Measurements from ENCODE around the gene RCSD1. TPM values are rescaled to one million over a fixed set of nuclear protein-coding genes. Genes with fewer than 3 reads are reported as not detected.

Gene RCSD1
- total RNA-seq, 1 experiment from 2014 or later, result 0.50 TPM

DNA sequence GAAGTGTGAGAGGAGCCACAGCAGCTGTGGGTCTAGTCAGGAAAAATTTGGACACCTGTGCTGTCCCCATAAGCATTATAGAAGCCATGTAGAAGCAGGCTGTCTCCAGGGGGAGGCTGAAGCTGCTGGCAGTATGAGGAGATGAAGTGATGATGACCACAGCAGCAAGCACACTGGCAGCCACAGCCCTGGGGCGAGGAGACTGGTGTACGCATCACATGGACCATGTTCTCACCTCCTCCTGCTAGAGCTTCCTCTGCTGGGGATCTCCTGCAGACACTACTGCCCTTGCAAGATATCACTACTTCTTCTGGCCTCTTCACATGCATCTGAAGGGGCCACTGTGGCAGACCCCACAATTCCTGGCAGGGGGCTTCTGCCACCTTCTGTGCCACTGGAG, 42.7 kb upstream of the RCSD1 start:
- H3K36me3 Mint-ChIP-seq, result peaks cover 4% of the 10 kb centered on the region; the same call in 1 of the 2 replicates
- POLR2A ChIA-PET, result no interaction called here

DNA sequence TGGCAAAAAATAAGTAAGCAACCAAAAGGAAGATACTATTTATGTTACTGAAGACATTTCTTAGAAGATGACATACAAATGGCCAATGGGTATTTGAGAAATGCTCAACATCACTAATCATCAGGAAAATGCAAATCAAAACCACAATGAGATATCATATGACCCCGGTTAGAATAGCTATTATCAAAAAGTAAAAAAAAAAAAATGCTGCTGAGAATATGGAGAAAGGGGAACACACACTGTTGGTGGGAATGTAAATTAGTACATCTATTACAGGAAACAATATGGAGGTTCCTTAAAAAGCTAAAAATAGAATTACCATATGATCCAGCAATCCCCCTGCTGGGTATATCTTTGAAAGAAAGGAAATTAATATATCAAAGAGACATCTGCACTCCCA, 42.2 kb upstream of the RCSD1 start:
- peaks cover 21% of the 10 kb centered on the region for H3K9me3 Mint-ChIP-seq
- ATAC-seq, result no peak
- ChIA-PET POLR2A (no interaction called here), CTCF (no interaction called here)
- H3K4me1 Mint-ChIP-seq, result no peaks in the 10 kb centered on the region
- no peaks in the 10 kb centered on the region for H3K27me3 Mint-ChIP-seq (ENCODE audit: low read depth)
- peaks cover 4% of the 10 kb centered on the region; the same call in 1 of the 2 replicates for H3K36me3 Mint-ChIP-seq
- TF ChIP-seq, protein P1, sequence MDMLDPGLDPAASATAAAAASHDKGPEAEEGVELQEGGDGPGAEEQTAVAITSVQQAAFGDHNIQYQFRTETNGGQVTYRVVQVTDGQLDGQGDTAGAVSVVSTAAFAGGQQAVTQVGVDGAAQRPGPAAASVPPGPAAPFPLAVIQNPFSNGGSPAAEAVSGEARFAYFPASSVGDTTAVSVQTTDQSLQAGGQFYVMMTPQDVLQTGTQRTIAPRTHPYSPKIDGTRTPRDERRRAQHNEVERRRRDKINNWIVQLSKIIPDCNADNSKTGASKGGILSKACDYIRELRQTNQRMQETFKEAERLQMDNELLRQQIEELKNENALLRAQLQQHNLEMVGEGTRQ (CRISPR knock-in tag; IDR thresholded peaks at IDR 0.05), result no peak
- TF ChIP-seq, protein P2, sequence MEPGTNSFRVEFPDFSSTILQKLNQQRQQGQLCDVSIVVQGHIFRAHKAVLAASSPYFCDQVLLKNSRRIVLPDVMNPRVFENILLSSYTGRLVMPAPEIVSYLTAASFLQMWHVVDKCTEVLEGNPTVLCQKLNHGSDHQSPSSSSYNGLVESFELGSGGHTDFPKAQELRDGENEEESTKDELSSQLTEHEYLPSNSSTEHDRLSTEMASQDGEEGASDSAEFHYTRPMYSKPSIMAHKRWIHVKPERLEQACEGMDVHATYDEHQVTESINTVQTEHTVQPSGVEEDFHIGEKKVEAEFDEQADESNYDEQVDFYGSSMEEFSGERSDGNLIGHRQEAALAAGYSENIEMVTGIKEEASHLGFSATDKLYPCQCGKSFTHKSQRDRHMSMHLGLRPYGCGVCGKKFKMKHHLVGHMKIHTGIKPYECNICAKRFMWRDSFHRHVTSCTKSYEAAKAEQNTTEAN (CRISPR knock-in tag; IDR thresholded peaks at IDR 0.05), result no peak
- no peak for TF ChIP-seq NFYB (CRISPR knock-in tag; conservative IDR thresholded peaks at IDR 0.05; ENCODE audit: low read depth)
- no peak for TF ChIP-seq CBFB (CRISPR knock-in tag; IDR thresholded peaks at IDR 0.05; ENCODE audit: low read depth)
- TF ChIP-seq, protein P3, sequence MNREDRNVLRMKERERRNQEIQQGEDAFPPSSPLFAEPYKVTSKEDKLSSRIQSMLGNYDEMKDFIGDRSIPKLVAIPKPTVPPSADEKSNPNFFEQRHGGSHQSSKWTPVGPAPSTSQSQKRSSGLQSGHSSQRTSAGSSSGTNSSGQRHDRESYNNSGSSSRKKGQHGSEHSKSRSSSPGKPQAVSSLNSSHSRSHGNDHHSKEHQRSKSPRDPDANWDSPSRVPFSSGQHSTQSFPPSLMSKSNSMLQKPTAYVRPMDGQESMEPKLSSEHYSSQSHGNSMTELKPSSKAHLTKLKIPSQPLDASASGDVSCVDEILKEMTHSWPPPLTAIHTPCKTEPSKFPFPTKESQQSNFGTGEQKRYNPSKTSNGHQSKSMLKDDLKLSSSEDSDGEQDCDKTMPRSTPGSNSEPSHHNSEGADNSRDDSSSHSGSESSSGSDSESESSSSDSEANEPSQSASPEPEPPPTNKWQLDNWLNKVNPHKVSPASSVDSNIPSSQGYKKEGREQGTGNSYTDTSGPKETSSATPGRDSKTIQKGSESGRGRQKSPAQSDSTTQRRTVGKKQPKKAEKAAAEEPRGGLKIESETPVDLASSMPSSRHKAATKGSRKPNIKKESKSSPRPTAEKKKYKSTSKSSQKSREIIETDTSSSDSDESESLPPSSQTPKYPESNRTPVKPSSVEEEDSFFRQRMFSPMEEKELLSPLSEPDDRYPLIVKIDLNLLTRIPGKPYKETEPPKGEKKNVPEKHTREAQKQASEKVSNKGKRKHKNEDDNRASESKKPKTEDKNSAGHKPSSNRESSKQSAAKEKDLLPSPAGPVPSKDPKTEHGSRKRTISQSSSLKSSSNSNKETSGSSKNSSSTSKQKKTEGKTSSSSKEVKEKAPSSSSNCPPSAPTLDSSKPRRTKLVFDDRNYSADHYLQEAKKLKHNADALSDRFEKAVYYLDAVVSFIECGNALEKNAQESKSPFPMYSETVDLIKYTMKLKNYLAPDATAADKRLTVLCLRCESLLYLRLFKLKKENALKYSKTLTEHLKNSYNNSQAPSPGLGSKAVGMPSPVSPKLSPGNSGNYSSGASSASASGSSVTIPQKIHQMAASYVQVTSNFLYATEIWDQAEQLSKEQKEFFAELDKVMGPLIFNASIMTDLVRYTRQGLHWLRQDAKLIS (CRISPR knock-in tag; IDR thresholded peaks at IDR 0.05; ENCODE audit: borderline replicate concordance), result no peak
- TF ChIP-seq, protein P4, sequence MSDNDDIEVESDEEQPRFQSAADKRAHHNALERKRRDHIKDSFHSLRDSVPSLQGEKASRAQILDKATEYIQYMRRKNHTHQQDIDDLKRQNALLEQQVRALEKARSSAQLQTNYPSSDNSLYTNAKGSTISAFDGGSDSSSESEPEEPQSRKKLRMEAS (CRISPR knock-in tag; IDR thresholded peaks at IDR 0.05), result no peak
- no peak for TF ChIP-seq ZNF396 (CRISPR knock-in tag; IDR thresholded peaks at IDR 0.05; ENCODE audit: borderline replicate concordance)
- no peak for TF ChIP-seq ZNF219 (CRISPR knock-in tag; IDR thresholded peaks at IDR 0.05; ENCODE audit: borderline replicate concordance)
- TF ChIP-seq ZNF138 (CRISPR knock-in tag; conservative IDR thresholded peaks at IDR 0.05), result no peak
- no peak for TF ChIP-seq SMAD4 (CRISPR knock-in tag; IDR thresholded peaks at IDR 0.05)
- TF ChIP-seq FOXK1 (CRISPR knock-in tag; IDR thresholded peaks at IDR 0.05), result no peak
- H3K4me3 Mint-ChIP-seq, result no peak overlapping the region
- no peak for DNase-seq (ENCODE audit: low spot score)
- no peak overlapping the region for H3K27ac Mint-ChIP-seq

More for the DNA sequence above, 42.7 kb upstream of the RCSD1 start:
- DNase-seq (ENCODE audit: low spot score) (no peak), ATAC-seq (no peak)
- Mint-ChIP-seq H3K27ac (no peak overlapping the region), H3K27me3 (ENCODE audit: low read depth) (no peaks in the 10 kb centered on the region), H3K4me3 (no peak overlapping the region), H3K4me1 (no peaks in the 10 kb centered on the region), H3K9me3 (peaks cover 18% of the 10 kb centered on the region)
- CTCF ChIA-PET, result no interaction called here
- TF ChIP-seq, protein P5, sequence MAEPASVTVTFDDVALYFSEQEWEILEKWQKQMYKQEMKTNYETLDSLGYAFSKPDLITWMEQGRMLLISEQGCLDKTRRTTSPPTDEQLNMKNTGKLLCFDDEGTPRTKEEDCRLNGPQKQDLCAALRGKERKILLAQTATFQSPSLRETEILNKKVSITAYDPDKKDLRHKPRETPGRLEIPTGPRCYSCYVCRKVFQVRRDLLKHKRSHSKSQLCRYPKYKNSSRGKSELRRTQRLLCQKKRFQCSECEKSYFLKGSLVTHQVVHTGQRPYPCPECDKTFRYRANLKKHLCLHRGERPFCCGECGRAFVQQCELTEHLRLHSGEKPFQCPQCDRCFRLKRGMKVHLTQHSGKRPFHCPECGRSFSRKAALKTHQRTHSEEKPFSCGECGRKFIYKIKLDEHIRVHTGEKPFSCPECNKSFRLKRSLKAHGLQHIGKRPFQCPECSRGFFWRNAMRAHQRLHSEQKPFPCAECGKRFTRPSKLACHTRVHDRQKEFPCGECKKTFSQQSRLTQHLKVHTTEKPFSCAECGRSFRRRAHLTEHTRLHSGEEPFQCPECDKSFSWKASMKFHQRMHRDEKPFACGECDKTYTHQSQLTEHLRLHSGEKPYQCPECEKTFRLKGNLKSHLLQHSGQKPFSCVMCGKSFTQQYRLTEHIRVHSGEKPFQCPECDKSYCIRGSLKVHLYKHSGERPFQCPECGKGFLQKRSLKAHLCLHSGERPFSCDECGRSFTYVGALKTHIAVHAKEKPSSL (CRISPR knock-in tag; conservative IDR thresholded peaks at IDR 0.05), result no peak
- no peak for TF ChIP-seq TP53 (CRISPR knock-in tag; IDR thresholded peaks at IDR 0.05)
- TF ChIP-seq, protein P6, sequence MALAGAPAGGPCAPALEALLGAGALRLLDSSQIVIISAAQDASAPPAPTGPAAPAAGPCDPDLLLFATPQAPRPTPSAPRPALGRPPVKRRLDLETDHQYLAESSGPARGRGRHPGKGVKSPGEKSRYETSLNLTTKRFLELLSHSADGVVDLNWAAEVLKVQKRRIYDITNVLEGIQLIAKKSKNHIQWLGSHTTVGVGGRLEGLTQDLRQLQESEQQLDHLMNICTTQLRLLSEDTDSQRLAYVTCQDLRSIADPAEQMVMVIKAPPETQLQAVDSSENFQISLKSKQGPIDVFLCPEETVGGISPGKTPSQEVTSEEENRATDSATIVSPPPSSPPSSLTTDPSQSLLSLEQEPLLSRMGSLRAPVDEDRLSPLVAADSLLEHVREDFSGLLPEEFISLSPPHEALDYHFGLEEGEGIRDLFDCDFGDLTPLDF (CRISPR knock-in tag; IDR thresholded peaks at IDR 0.05), result no peak
- TF ChIP-seq, protein P7, sequence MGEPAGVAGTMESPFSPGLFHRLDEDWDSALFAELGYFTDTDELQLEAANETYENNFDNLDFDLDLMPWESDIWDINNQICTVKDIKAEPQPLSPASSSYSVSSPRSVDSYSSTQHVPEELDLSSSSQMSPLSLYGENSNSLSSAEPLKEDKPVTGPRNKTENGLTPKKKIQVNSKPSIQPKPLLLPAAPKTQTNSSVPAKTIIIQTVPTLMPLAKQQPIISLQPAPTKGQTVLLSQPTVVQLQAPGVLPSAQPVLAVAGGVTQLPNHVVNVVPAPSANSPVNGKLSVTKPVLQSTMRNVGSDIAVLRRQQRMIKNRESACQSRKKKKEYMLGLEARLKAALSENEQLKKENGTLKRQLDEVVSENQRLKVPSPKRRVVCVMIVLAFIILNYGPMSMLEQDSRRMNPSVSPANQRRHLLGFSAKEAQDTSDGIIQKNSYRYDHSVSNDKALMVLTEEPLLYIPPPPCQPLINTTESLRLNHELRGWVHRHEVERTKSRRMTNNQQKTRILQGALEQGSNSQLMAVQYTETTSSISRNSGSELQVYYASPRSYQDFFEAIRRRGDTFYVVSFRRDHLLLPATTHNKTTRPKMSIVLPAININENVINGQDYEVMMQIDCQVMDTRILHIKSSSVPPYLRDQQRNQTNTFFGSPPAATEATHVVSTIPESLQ (CRISPR knock-in tag; IDR thresholded peaks at IDR 0.05), result no peak

Measured in WTC11 (cell line).